HFFc6 (cell line): ENCODE results near the gene AP5B1. TPM values are rescaled to one million over a fixed set of nuclear protein-coding genes. Genes with fewer than 3 reads are reported as not detected.
A peak's percentile ranks its signal among the peaks of the same experiment; 100 is the strongest.

ENCODE experiments used
- DNase-seq: peaks from one replicate; pipeline ENCODE4 v3.0.0-alpha.2; 2018
- H3K27ac Mint-ChIP-seq: 2 replicates; pipeline ENCODE4 v1.8.0; 2020; ENCODE audit warnings: mild to moderate bottlenecking, mixed read lengths
- H3K27me3 Mint-ChIP-seq: 2 replicates; pipeline ENCODE4 v1.8.0; 2021; ENCODE audit warnings: mild to moderate bottlenecking, moderate library complexity, mixed read lengths; ENCODE audit not compliant: insufficient read depth
- H3K36me3 Mint-ChIP-seq: 2 replicates; pipeline ENCODE4 v1.8.0; 2021; ENCODE audit warnings: low read depth, mixed read lengths
- H3K4me1 Mint-ChIP-seq: 2 replicates; pipeline ENCODE4 v1.8.0; 2020; ENCODE audit warnings: low read depth, mixed read lengths
- H3K4me3 Mint-ChIP-seq: 2 replicates; pipeline ENCODE4 v1.8.0; 2020; ENCODE audit warnings: mild to moderate bottlenecking, moderate library complexity, mixed read lengths
- H3K9me3 Mint-ChIP-seq: 2 replicates; pipeline ENCODE4 v1.8.0; 2020; ENCODE audit warnings: mild to moderate bottlenecking, mixed read lengths
- total RNA-seq, 6 experiments: library from RNA; stranded (reverse); fragmentation: NEBNext Ultra II Directional; extraction: Animal tissue kit (Norgen Biotek cat#: 25700); gene quantifications; 2 replicates in 1 of 6; 3 replicates in 5 of 6; pipeline ENCODE4 v1.2.3, GENCODE V29; 2021
- TF ChIP-seq, protein P1 (sequence below): fragments of 200-600 bp; sonication (generic); IDR thresholded peaks from 2 replicates; pipeline ENCODE4 v1.5.0; 2021; ENCODE audit warnings: antibody characterized with exemption, mild to moderate bottlenecking

The AP5B1 gene
- total RNA-seq, 6 experiments from 2014 or later, result 8.7 to 11.1 (median 9.5) TPM

DNA sequence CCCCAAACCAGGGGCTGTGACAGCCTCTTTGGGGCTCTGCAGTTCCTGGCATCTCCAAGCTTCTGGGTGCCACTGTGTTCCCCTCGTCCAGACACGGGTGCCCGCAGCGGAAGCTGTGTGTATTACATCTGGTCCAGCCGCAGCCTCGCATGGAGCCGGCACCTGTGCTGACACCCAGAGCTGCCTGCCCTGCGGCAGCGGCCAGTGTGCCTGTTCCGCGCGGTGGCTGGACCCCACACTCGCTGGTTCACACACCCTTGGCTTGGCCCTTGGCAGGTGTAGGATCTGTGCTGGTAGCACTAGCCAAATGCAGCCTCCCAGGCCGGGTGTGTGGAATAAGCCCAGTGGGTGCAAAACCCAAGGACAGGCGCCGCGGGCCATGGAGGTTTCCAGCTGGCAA, 35.7 kb downstream of the AP5B1 start:
- H3K27ac Mint-ChIP-seq, result no peak overlapping the region
- no peak overlapping the region for H3K4me3 Mint-ChIP-seq
- peaks cover 26% of the 10 kb centered on the region for H3K27me3 Mint-ChIP-seq
- H3K9me3 Mint-ChIP-seq, result no peaks in the 10 kb centered on the region; the same call in 1 of the 2 replicates
- H3K4me1 Mint-ChIP-seq, result no peaks in the 10 kb centered on the region
- TF ChIP-seq, protein P1, sequence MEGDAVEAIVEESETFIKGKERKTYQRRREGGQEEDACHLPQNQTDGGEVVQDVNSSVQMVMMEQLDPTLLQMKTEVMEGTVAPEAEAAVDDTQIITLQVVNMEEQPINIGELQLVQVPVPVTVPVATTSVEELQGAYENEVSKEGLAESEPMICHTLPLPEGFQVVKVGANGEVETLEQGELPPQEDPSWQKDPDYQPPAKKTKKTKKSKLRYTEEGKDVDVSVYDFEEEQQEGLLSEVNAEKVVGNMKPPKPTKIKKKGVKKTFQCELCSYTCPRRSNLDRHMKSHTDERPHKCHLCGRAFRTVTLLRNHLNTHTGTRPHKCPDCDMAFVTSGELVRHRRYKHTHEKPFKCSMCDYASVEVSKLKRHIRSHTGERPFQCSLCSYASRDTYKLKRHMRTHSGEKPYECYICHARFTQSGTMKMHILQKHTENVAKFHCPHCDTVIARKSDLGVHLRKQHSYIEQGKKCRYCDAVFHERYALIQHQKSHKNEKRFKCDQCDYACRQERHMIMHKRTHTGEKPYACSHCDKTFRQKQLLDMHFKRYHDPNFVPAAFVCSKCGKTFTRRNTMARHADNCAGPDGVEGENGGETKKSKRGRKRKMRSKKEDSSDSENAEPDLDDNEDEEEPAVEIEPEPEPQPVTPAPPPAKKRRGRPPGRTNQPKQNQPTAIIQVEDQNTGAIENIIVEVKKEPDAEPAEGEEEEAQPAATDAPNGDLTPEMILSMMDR, result no peak
- no peak for DNase-seq
- no peaks in the 10 kb centered on the region for H3K36me3 Mint-ChIP-seq

DNA sequence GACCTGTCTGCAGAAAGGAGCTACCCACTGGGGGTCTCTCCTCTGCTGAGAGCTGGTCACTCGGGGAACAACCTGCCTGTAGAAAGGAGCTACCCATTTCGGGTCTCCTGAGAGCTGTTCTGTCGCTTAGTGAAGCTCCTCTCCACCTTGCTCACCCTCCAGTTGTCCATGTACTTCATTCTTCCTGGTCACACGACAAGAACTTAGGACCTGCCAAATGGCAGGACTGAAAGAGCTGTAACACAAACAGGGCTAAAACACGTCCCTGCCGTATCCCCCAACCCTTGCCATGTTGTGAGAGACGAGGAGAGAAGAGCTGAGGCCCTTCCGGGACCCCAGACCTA, 36.1 kb downstream of the AP5B1 start:
- TF ChIP-seq, protein P1, result no peak
- Mint-ChIP-seq H3K36me3 (no peaks in the 10 kb centered on the region), H3K27ac (no peak overlapping the region), H3K4me1 (no peaks in the 10 kb centered on the region), H3K4me3 (no peak overlapping the region), H3K27me3 (peaks cover 29% of the 10 kb centered on the region), H3K9me3 (no peaks in the 10 kb centered on the region; the same call in 1 of the 2 replicates)
- no peak for DNase-seq

DNA sequence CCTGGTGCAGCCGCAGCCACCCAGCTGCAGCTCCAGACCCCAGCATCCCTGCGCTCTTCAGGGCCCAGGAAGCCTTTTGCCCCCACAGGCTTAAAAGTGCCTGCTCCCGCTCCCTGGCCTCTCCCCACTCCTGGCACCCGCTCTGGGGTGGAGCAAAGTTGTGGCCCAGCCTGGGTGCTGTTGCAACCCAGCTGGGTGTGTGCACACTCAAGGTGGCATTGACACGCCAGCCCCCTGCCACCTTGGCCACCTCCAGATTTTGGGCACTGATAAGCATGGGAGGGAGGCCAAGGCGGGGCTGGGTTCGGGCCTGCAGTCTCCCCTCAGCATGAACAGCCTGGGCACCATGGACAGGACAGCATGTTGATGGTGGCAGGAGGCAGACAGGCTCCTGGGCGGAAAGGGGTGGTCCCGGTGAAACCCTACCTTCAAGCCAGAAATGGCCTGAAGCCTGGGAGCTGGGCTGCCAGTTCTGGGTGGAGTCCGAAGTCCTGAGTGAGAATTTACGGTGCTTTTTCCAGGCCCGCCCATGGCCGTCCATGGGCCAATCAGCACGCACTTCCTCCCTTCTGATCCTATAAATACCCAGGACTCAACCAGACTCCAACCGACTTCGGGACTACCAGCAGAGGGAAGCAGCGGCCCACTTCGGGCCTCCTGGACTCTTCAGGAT, 36.6 kb downstream of the AP5B1 start:
- H3K36me3 Mint-ChIP-seq, result no peaks in the 10 kb centered on the region
- DNase-seq, result no peak
- H3K27ac Mint-ChIP-seq, result no peak overlapping the region
- TF ChIP-seq, protein P1, result peak; percentile 50
- H3K9me3 Mint-ChIP-seq, result no peaks in the 10 kb centered on the region; the same call in 1 of the 2 replicates
- H3K4me3 Mint-ChIP-seq, result no peak overlapping the region
- H3K4me1 Mint-ChIP-seq, result no peaks in the 10 kb centered on the region
- H3K27me3 Mint-ChIP-seq, result peaks cover 25% of the 10 kb centered on the region

DNA sequence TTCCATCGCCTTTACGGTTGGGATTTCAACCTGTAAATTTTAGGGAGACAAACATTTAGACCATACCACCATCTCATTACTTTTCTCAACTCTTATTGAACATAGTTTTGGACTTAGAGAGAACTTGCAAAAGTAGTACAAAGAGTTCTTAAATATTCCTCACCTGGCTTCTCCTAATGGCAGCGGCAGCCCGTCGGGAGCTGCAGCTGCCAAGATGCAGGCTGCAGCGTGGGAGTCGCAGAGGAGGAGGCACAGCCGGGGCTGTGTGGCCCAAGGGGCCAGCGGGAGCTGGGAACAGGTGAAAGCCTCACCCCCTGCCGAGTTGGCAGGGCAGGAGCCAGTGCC, 37.1 kb downstream of the AP5B1 start:
- no peak overlapping the region for H3K27ac Mint-ChIP-seq
- H3K36me3 Mint-ChIP-seq, result no peaks in the 10 kb centered on the region
- H3K9me3 Mint-ChIP-seq, result no peaks in the 10 kb centered on the region; the same call in 1 of the 2 replicates
- no peak for DNase-seq
- peaks cover 25% of the 10 kb centered on the region for H3K27me3 Mint-ChIP-seq
- TF ChIP-seq, protein P1, result no peak
- no peak overlapping the region for H3K4me3 Mint-ChIP-seq
- H3K4me1 Mint-ChIP-seq, result no peaks in the 10 kb centered on the region

DNA sequence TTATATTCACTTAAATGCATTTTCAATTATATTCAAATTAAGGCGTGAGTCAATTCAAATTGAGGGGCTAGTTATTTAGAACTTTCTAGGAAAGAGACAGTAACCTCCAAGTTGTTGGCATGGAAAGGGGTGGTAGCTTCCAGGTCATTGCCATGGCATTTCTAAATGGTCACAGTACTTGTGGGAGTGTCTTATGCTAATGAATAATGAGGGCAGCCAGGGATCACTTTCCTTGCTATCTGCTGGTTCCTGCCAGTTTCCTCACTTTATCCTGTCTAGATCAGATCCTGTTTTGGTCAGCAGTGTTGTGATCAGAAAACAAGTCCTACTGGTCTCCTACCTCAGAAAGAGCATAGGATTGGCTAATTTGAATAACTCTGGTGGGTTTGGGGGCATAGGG, 38.4 kb downstream of the AP5B1 start:
- peaks cover 6% of the 10 kb centered on the region; the same call in 1 of the 2 replicates for H3K9me3 Mint-ChIP-seq
- H3K4me3 Mint-ChIP-seq, result no peak overlapping the region
- DNase-seq, result no peak
- H3K27me3 Mint-ChIP-seq, result peaks cover 34% of the 10 kb centered on the region
- TF ChIP-seq, protein P1, result no peak
- no peak overlapping the region for H3K27ac Mint-ChIP-seq
- H3K4me1 Mint-ChIP-seq, result no peaks in the 10 kb centered on the region
- H3K36me3 Mint-ChIP-seq, result no peaks in the 10 kb centered on the region
